ENCODE results near the gene NAA35. TPM values are rescaled to one million over a fixed set of nuclear protein-coding genes. Genes with fewer than 3 reads are reported as not detected.

NAA35 gene
- polyA plus RNA-seq, 2 donors: 4.0 to 9.5 TPM

- 97 to 99% methylated on average over 1 of the region's 1 CpG for WGBS, 2 donors
- no peaks in the 10 kb centered on the region for H3K27me3 ChIP-seq (ENCODE audit: control insufficient read depth in 1 of 2, insufficient read depth in 2 of 2, low read length in 2 of 2)
- H3K4me3 ChIP-seq (ENCODE audit: low read depth in 1 of 2, low read length in 2 of 2): no peak overlapping the region
- H3K36me3 ChIP-seq (ENCODE audit: control insufficient read depth in 2 of 2, insufficient read depth in 2 of 2, low read length in 1 of 2): no peaks in the 10 kb centered on the region
- no peaks in the 10 kb centered on the region for H3K9me3 ChIP-seq (ENCODE audit: control insufficient read depth in 2 of 2, insufficient read depth in 1 of 2, low read depth in 1 of 2, low read length in 1 of 2)
- no peaks in the 10 kb centered on the region for H3K4me1 ChIP-seq (ENCODE audit: control insufficient read depth in 2 of 2, insufficient read depth in 2 of 2, low read length in 1 of 2)
- no peak overlapping the region for H3K27ac ChIP-seq (ENCODE audit: low read depth in 2 of 2, low read length in 1 of 2)
These were observed 64.4 kb downstream of the NAA35 start for GRCh38 chr9:86005253-86005775.

GRCh38 chr9:86009133-86009532, 68.2 kb downstream of the NAA35 start:
- peaks cover 0 to 2% of the 10 kb centered on the region in 2 donors for H3K36me3 ChIP-seq (ENCODE audit: control insufficient read depth in 2 of 2, insufficient read depth in 2 of 2, low read length in 1 of 2)

GRCh38 chr9:86020731-86021130, 79.8 kb downstream of the NAA35 start:
- no peaks in the 10 kb centered on the region for H3K4me1 ChIP-seq (ENCODE audit: control insufficient read depth in 2 of 2, insufficient read depth in 2 of 2, low read length in 1 of 2)
- WGBS, 2 donors: 96% methylated on average over 1 of the region's 1 CpG
- H3K27ac ChIP-seq (ENCODE audit: low read depth in 2 of 2, low read length in 1 of 2): no peak overlapping the region
- H3K36me3 ChIP-seq (ENCODE audit: control insufficient read depth in 2 of 2, insufficient read depth in 2 of 2, low read length in 1 of 2): peaks cover 11 to 17% of the 10 kb centered on the region in 2 donors
- H3K4me3 ChIP-seq (ENCODE audit: low read depth in 1 of 2, low read length in 2 of 2): no peak overlapping the region
- H3K27me3 ChIP-seq (ENCODE audit: control insufficient read depth in 1 of 2, insufficient read depth in 2 of 2, low read length in 2 of 2): no peaks in the 10 kb centered on the region
- H3K9me3 ChIP-seq (ENCODE audit: control insufficient read depth in 2 of 2, insufficient read depth in 1 of 2, low read depth in 1 of 2, low read length in 1 of 2): no peaks in the 10 kb centered on the region

More at GRCh38 chr9:86009133-86009532, 68.2 kb downstream of the NAA35 start:
- no peaks in the 10 kb centered on the region for H3K9me3 ChIP-seq (ENCODE audit: control insufficient read depth in 2 of 2, insufficient read depth in 1 of 2, low read depth in 1 of 2, low read length in 1 of 2)
- H3K4me1 ChIP-seq (ENCODE audit: control insufficient read depth in 2 of 2, insufficient read depth in 2 of 2, low read length in 1 of 2): no peaks in the 10 kb centered on the region
- H3K27me3 ChIP-seq (ENCODE audit: control insufficient read depth in 1 of 2, insufficient read depth in 2 of 2, low read length in 2 of 2): no peaks in the 10 kb centered on the region
- WGBS, 2 donors: 62 to 79% methylated on average over 2 of the region's 2 CpGs
- no peak overlapping the region for H3K27ac ChIP-seq (ENCODE audit: low read depth in 2 of 2, low read length in 1 of 2)
- no peak overlapping the region for H3K4me3 ChIP-seq (ENCODE audit: low read depth in 1 of 2, low read length in 2 of 2)

- WGBS, 2 donors: 91% methylated on average over 6 of the region's 6 CpGs
These were observed 80.2 kb downstream of the NAA35 start for GRCh38 chr9:86021166-86021565.

GRCh38 chr9:86022687-86023266, 81.8 kb downstream of the NAA35 start:
- H3K4me1 ChIP-seq (ENCODE audit: control insufficient read depth in 2 of 2, insufficient read depth in 2 of 2, low read length in 1 of 2): no peaks in the 10 kb centered on the region
- peaks cover 7 to 15% of the 10 kb centered on the region in 2 donors for H3K36me3 ChIP-seq (ENCODE audit: control insufficient read depth in 2 of 2, insufficient read depth in 2 of 2, low read length in 1 of 2)
- no peak overlapping the region for H3K27ac ChIP-seq (ENCODE audit: low read depth in 2 of 2, low read length in 1 of 2)
- no peak overlapping the region for H3K4me3 ChIP-seq (ENCODE audit: low read depth in 1 of 2, low read length in 2 of 2)
- WGBS, 2 donors: 52 to 67% methylated on average over 3 of the region's 3 CpGs
- no peaks in the 10 kb centered on the region for H3K27me3 ChIP-seq (ENCODE audit: control insufficient read depth in 1 of 2, insufficient read depth in 2 of 2, low read length in 2 of 2)
- H3K9me3 ChIP-seq (ENCODE audit: control insufficient read depth in 2 of 2, insufficient read depth in 1 of 2, low read depth in 1 of 2, low read length in 1 of 2): no peaks in the 10 kb centered on the region

More at GRCh38 chr9:86021166-86021565, 80.2 kb downstream of the NAA35 start:
- Histone ChIP-seq H3K4me3 (ENCODE audit: low read depth in 1 of 2, low read length in 2 of 2) (no peak overlapping the region), H3K36me3 (ENCODE audit: control insufficient read depth in 2 of 2, insufficient read depth in 2 of 2, low read length in 1 of 2) (peaks cover 11 to 17% of the 10 kb centered on the region in 2 donors), H3K4me1 (ENCODE audit: control insufficient read depth in 2 of 2, insufficient read depth in 2 of 2, low read length in 1 of 2) (no peaks in the 10 kb centered on the region), H3K9me3 (ENCODE audit: control insufficient read depth in 2 of 2, insufficient read depth in 1 of 2, low read depth in 1 of 2, low read length in 1 of 2) (no peaks in the 10 kb centered on the region), H3K27me3 (ENCODE audit: control insufficient read depth in 1 of 2, insufficient read depth in 2 of 2, low read length in 2 of 2) (no peaks in the 10 kb centered on the region), H3K27ac (ENCODE audit: low read depth in 2 of 2, low read length in 1 of 2) (no peak overlapping the region)

- Histone ChIP-seq H3K36me3 (ENCODE audit: control insufficient read depth in 2 of 2, insufficient read depth in 2 of 2, low read length in 1 of 2) (peaks cover 8 to 17% of the 10 kb centered on the region in 2 donors), H3K27ac (ENCODE audit: low read depth in 2 of 2, low read length in 1 of 2) (no peak overlapping the region), H3K4me1 (ENCODE audit: control insufficient read depth in 2 of 2, insufficient read depth in 2 of 2, low read length in 1 of 2) (no peaks in the 10 kb centered on the region), H3K4me3 (ENCODE audit: low read depth in 1 of 2, low read length in 2 of 2) (no peak overlapping the region), H3K27me3 (ENCODE audit: control insufficient read depth in 1 of 2, insufficient read depth in 2 of 2, low read length in 2 of 2) (no peaks in the 10 kb centered on the region), H3K9me3 (ENCODE audit: control insufficient read depth in 2 of 2, insufficient read depth in 1 of 2, low read depth in 1 of 2, low read length in 1 of 2) (no peaks in the 10 kb centered on the region)
- 91 to 99% methylated on average over 4 of the region's 4 CpGs for WGBS, 2 donors
These were observed 86.8 kb downstream of the NAA35 start for GRCh38 chr9:86027767-86028166.

GRCh38 chr9:86034863-86035734, 94.2 kb downstream of the NAA35 start:
- Histone ChIP-seq H3K27me3 (ENCODE audit: control insufficient read depth in 1 of 2, insufficient read depth in 2 of 2, low read length in 2 of 2) (no peaks in the 10 kb centered on the region), H3K36me3 (ENCODE audit: control insufficient read depth in 2 of 2, insufficient read depth in 2 of 2, low read length in 1 of 2) (no peaks in the 10 kb centered on the region), H3K4me1 (ENCODE audit: control insufficient read depth in 2 of 2, insufficient read depth in 2 of 2, low read length in 1 of 2) (no peaks in the 10 kb centered on the region), H3K4me3 (ENCODE audit: low read depth in 1 of 2, low read length in 2 of 2) (no peak overlapping the region), H3K27ac (ENCODE audit: low read depth in 2 of 2, low read length in 1 of 2) (no peak overlapping the region), H3K9me3 (ENCODE audit: control insufficient read depth in 2 of 2, insufficient read depth in 1 of 2, low read depth in 1 of 2, low read length in 1 of 2) (no peaks in the 10 kb centered on the region)
- WGBS, 2 donors: 73 to 80% methylated on average over 17 of the region's 17 CpGs

GRCh38 chr9:86035827-86036440, 95.0 kb downstream of the NAA35 start:
- no peak overlapping the region for H3K4me3 ChIP-seq (ENCODE audit: low read depth in 1 of 2, low read length in 2 of 2)
- H3K36me3 ChIP-seq (ENCODE audit: control insufficient read depth in 2 of 2, insufficient read depth in 2 of 2, low read length in 1 of 2): no peaks in the 10 kb centered on the region
- no peaks in the 10 kb centered on the region for H3K4me1 ChIP-seq (ENCODE audit: control insufficient read depth in 2 of 2, insufficient read depth in 2 of 2, low read length in 1 of 2)
- no peaks in the 10 kb centered on the region for H3K27me3 ChIP-seq (ENCODE audit: control insufficient read depth in 1 of 2, insufficient read depth in 2 of 2, low read length in 2 of 2)
- H3K27ac ChIP-seq (ENCODE audit: low read depth in 2 of 2, low read length in 1 of 2): no peak overlapping the region
- 89 to 92% methylated on average over 15 of the region's 15 CpGs for WGBS, 2 donors
- no peaks in the 10 kb centered on the region for H3K9me3 ChIP-seq (ENCODE audit: control insufficient read depth in 2 of 2, insufficient read depth in 1 of 2, low read depth in 1 of 2, low read length in 1 of 2)

- no peak overlapping the region for H3K27ac ChIP-seq (ENCODE audit: low read depth in 2 of 2, low read length in 1 of 2)
- no peak overlapping the region for H3K4me3 ChIP-seq (ENCODE audit: low read depth in 1 of 2, low read length in 2 of 2)
- H3K4me1 ChIP-seq (ENCODE audit: control insufficient read depth in 2 of 2, insufficient read depth in 2 of 2, low read length in 1 of 2): no peaks in the 10 kb centered on the region
These were observed 95.6 kb downstream of the NAA35 start for GRCh38 chr9:86036555-86036954.

More at GRCh38 chr9:86036555-86036954, 95.6 kb downstream of the NAA35 start:
- no peaks in the 10 kb centered on the region for H3K9me3 ChIP-seq (ENCODE audit: control insufficient read depth in 2 of 2, insufficient read depth in 1 of 2, low read depth in 1 of 2, low read length in 1 of 2)
- WGBS, 2 donors: 94 to 96% methylated on average over 9 of the region's 9 CpGs
- no peaks in the 10 kb centered on the region for H3K27me3 ChIP-seq (ENCODE audit: control insufficient read depth in 1 of 2, insufficient read depth in 2 of 2, low read length in 2 of 2)
- no peaks in the 10 kb centered on the region for H3K36me3 ChIP-seq (ENCODE audit: control insufficient read depth in 2 of 2, insufficient read depth in 2 of 2, low read length in 1 of 2)

Data from esophagus (tissue), 2 donors.